IPS-15b (cell line): ENCODE measurements around the gene PID1.
A peak's percentile ranks its signal among the peaks of the same experiment; 100 is the strongest.

Experiments used
- H3K27me3 ChIP-seq: one replicate; pipeline ENCODE4 v1.6.1; 2013; ENCODE audit warnings: low read length; ENCODE audit not compliant: control insufficient read depth, insufficient read depth
- H3K36me3 ChIP-seq: one replicate; pipeline ENCODE4 v1.6.1; 2013; ENCODE audit warnings: low read length; ENCODE audit not compliant: control insufficient read depth, insufficient read depth
- H3K4me1 ChIP-seq: one replicate; pipeline ENCODE4 v1.6.1; 2013; ENCODE audit warnings: mild to moderate bottlenecking, low read length; ENCODE audit not compliant: control insufficient read depth, insufficient read depth
- H3K4me3 ChIP-seq: one replicate; pipeline ENCODE4 v1.5.1; 2013; ENCODE audit warnings: low read depth, low read length
- H3K9ac ChIP-seq: one replicate; pipeline ENCODE4 v1.6.1; 2013; ENCODE audit warnings: low read depth, mild to moderate bottlenecking, low read length
- H3K9me3 ChIP-seq: one replicate; pipeline ENCODE4 v1.6.1; 2013; ENCODE audit warnings: mild to moderate bottlenecking, low read length; ENCODE audit not compliant: control insufficient read depth, insufficient read depth

The PID1 gene

GRCh38 chr2:229282758-229283546 lies 11.9 kb upstream of the PID1 start:
- no peaks in the 10 kb centered on the region for H3K4me1 ChIP-seq
- no peaks in the 10 kb centered on the region for H3K9me3 ChIP-seq
- no peaks in the 10 kb centered on the region for H3K27me3 ChIP-seq
- no peak overlapping the region for H3K4me3 ChIP-seq
- no peak overlapping the region for H3K9ac ChIP-seq
- H3K36me3 ChIP-seq: no peaks in the 10 kb centered on the region

- H3K9ac ChIP-seq: no peak overlapping the region
- no peaks in the 10 kb centered on the region for H3K27me3 ChIP-seq
- H3K4me1 ChIP-seq: peaks cover 3% of the 10 kb centered on the region
- no peak overlapping the region for H3K4me3 ChIP-seq
- H3K9me3 ChIP-seq: no peaks in the 10 kb centered on the region
- no peaks in the 10 kb centered on the region for H3K36me3 ChIP-seq
Measured at GRCh38 chr2:229279516-229279915, 8.4 kb upstream of the PID1 start.

- Histone ChIP-seq H3K9ac (no peak overlapping the region), H3K36me3 (no peaks in the 10 kb centered on the region), H3K27me3 (peaks cover 20% of the 10 kb centered on the region), H3K4me3 (no peak overlapping the region), H3K9me3 (no peaks in the 10 kb centered on the region), H3K4me1 (peaks cover 5% of the 10 kb centered on the region)
Measured at GRCh38 chr2:229275506-229275905, 4.4 kb upstream of the PID1 start.

- no peaks in the 10 kb centered on the region for H3K9me3 ChIP-seq
- peaks cover 5% of the 10 kb centered on the region for H3K4me1 ChIP-seq
- H3K27me3 ChIP-seq: peaks cover 33% of the 10 kb centered on the region
- peak overlapping the region; percentile 18 for H3K4me3 ChIP-seq
- no peaks in the 10 kb centered on the region for H3K36me3 ChIP-seq
- no peak overlapping the region for H3K9ac ChIP-seq
Measured at GRCh38 chr2:229273723-229274338, 2.7 kb upstream of the PID1 start.

GRCh38 chr2:229273006-229273722 lies 2.1 kb upstream of the PID1 start:
- H3K27me3 ChIP-seq: peaks cover 33% of the 10 kb centered on the region
- no peak overlapping the region for H3K9ac ChIP-seq
- no peaks in the 10 kb centered on the region for H3K9me3 ChIP-seq
- H3K4me3 ChIP-seq: peak overlapping the region; percentile 18
- no peaks in the 10 kb centered on the region for H3K36me3 ChIP-seq
- peaks cover 5% of the 10 kb centered on the region for H3K4me1 ChIP-seq

- no peaks in the 10 kb centered on the region for H3K36me3 ChIP-seq
- peaks cover 2% of the 10 kb centered on the region for H3K4me1 ChIP-seq
- no peak overlapping the region for H3K9ac ChIP-seq
- H3K4me3 ChIP-seq: no peak overlapping the region
- H3K9me3 ChIP-seq: no peaks in the 10 kb centered on the region
- H3K27me3 ChIP-seq: peaks cover 33% of the 10 kb centered on the region
Measured at GRCh38 chr2:229269941-229270340, 1.1 kb downstream of the PID1 start.

GRCh38 chr2:229269146-229269545 lies 1.9 kb downstream of the PID1 start:
- H3K4me1 ChIP-seq: peaks cover 2% of the 10 kb centered on the region
- no peaks in the 10 kb centered on the region for H3K9me3 ChIP-seq
- H3K9ac ChIP-seq: no peak overlapping the region
- H3K36me3 ChIP-seq: no peaks in the 10 kb centered on the region
- no peak overlapping the region for H3K4me3 ChIP-seq
- peaks cover 33% of the 10 kb centered on the region for H3K27me3 ChIP-seq

- H3K9me3 ChIP-seq: no peaks in the 10 kb centered on the region
- H3K4me3 ChIP-seq: no peak overlapping the region
- H3K36me3 ChIP-seq: no peaks in the 10 kb centered on the region
- H3K4me1 ChIP-seq: peaks cover 2% of the 10 kb centered on the region
- no peak overlapping the region for H3K9ac ChIP-seq
- peaks cover 33% of the 10 kb centered on the region for H3K27me3 ChIP-seq
Measured at GRCh38 chr2:229268626-229269025, 2.5 kb downstream of the PID1 start.

- Histone ChIP-seq H3K9me3 (no peaks in the 10 kb centered on the region), H3K27me3 (peaks cover 22% of the 10 kb centered on the region), H3K4me1 (no peaks in the 10 kb centered on the region), H3K9ac (no peak overlapping the region), H3K36me3 (no peaks in the 10 kb centered on the region), H3K4me3 (no peak overlapping the region)
Measured at GRCh38 chr2:229267080-229267479, 4.0 kb downstream of the PID1 start.

- Histone ChIP-seq H3K27me3 (peaks cover 15% of the 10 kb centered on the region), H3K9ac (no peak overlapping the region), H3K9me3 (no peaks in the 10 kb centered on the region), H3K4me1 (no peaks in the 10 kb centered on the region), H3K4me3 (no peak overlapping the region), H3K36me3 (no peaks in the 10 kb centered on the region)
Measured at GRCh38 chr2:229265727-229266126, 5.4 kb downstream of the PID1 start.

- no peaks in the 10 kb centered on the region for H3K9me3 ChIP-seq
- H3K4me3 ChIP-seq: no peak overlapping the region
- H3K36me3 ChIP-seq: no peaks in the 10 kb centered on the region
- no peaks in the 10 kb centered on the region for H3K27me3 ChIP-seq
- no peak overlapping the region for H3K9ac ChIP-seq
- no peaks in the 10 kb centered on the region for H3K4me1 ChIP-seq
Measured at GRCh38 chr2:229261599-229261998, 9.5 kb downstream of the PID1 start.

- no peaks in the 10 kb centered on the region for H3K36me3 ChIP-seq
- H3K9me3 ChIP-seq: no peaks in the 10 kb centered on the region
- H3K9ac ChIP-seq: no peak overlapping the region
- H3K4me1 ChIP-seq: no peaks in the 10 kb centered on the region
- no peaks in the 10 kb centered on the region for H3K27me3 ChIP-seq
- no peak overlapping the region for H3K4me3 ChIP-seq
Measured at GRCh38 chr2:229261076-229261475, 10.0 kb downstream of the PID1 start.
